A673 (cell line): ENCODE measurements around the gene TTLL12. TPM values are rescaled to one million over a fixed set of nuclear protein-coding genes. Genes with fewer than 3 reads are reported as not detected.

ENCODE experiments used
- BruUV-seq: library from RNA; stranded (reverse); fragments of 400-500 nt; replicated peaks from 2 replicates; lab custom pipeline; 2021; lab: Mats Ljungman, UMichigan
- CTCF ChIA-PET: fragments of 300-600 bp; sonication (Branson Sonifier 250); formaldehyde crosslinking; loops from one replicate; lab custom pipeline; 2022; ENCODE audit warnings: antibody characterized with exemption; lab: Charles Lee
- POLR2A ChIA-PET: fragments of 300-600 bp; sonication (Branson Sonifier 250); formaldehyde crosslinking; loops from one replicate; lab custom pipeline; 2022; ENCODE audit warnings: antibody characterized with exemption; ENCODE audit not compliant: low non-redundant PET; lab: Charles Lee
- DNase-seq: peaks from one replicate; pipeline ENCODE4 v3.0.0-alpha.2; 2015; ENCODE audit warnings: low spot score
- H3K27ac ChIP-seq: fragments of 200-600 bp; sonication (generic); 2 replicates; pipeline ENCODE4 v1.5.1; 2016; ENCODE audit warnings: mixed run types, low read depth, mild to moderate bottlenecking, mixed read lengths, antibody characterized with exemption, low read length; ENCODE audit not compliant: poor library complexity, severe bottlenecking
- H3K27me3 ChIP-seq: fragments of 200-600 bp; sonication (generic); replicated peaks from 2 replicates; pipeline ENCODE4 v1.6.1; 2017; ENCODE audit warnings: mixed run types, low read depth, mild to moderate bottlenecking, mixed read lengths, antibody characterized with exemption, low read length; ENCODE audit not compliant: insufficient read depth, poor library complexity
- H3K36me3 ChIP-seq: fragments of 200-600 bp; sonication (generic); 2 replicates; pipeline ENCODE4 v1.6.1; 2016; ENCODE audit warnings: mixed run types, mild to moderate bottlenecking, mixed read lengths, antibody characterized with exemption, low read length; ENCODE audit not compliant: insufficient read depth, poor library complexity, severe bottlenecking
- H3K4me1 ChIP-seq: fragments of 200-600 bp; sonication (generic); 2 replicates; pipeline ENCODE4 v1.6.1; 2017; ENCODE audit warnings: mixed run types, mild to moderate bottlenecking, mixed read lengths, antibody characterized with exemption, low read length; ENCODE audit not compliant: insufficient read depth, poor library complexity, severe bottlenecking
- H3K4me3 ChIP-seq: fragments of 200-600 bp; sonication (generic); 2 replicates; pipeline ENCODE4 v1.5.1; 2016; ENCODE audit warnings: low read depth, mixed run types, mild to moderate bottlenecking, mixed read lengths, low read length; ENCODE audit not compliant: poor library complexity, severe bottlenecking
- H3K9me3 ChIP-seq: fragments of 200-600 bp; sonication (generic); 2 replicates; pipeline ENCODE4 v1.6.1; 2016; ENCODE audit warnings: mixed run types, low read depth, mild to moderate bottlenecking, mixed read lengths, antibody characterized with exemption, low read length; ENCODE audit not compliant: poor library complexity, severe bottlenecking
- CTCF ChIP-seq: fragments of 300-800, 200-600 bp; sonication (generic); conservative IDR thresholded peaks from 2 replicates; pipeline ENCODE4 v1.5.1; 2017; ENCODE audit warnings: low read depth, mild to moderate bottlenecking, antibody characterized with exemption, low read length, moderate library complexity, mixed read lengths
- EZH2 ChIP-seq: fragments of 200-600 bp; sonication (generic); IDR thresholded peaks from 2 replicates; pipeline ENCODE4 v1.6.1; 2017; ENCODE audit warnings: borderline replicate concordance, low read depth, mild to moderate bottlenecking, mixed read lengths, antibody characterized with exemption, low read length; ENCODE audit not compliant: poor library complexity, severe bottlenecking
- intact Hi-C: fragments of 100-400 bp; cut with micrococcal nuclease; formaldehyde crosslinking; loops from one replicate; pipeline ENCODE4 v1.10.0; 2022; ENCODE audit not compliant: unreplicated experiment
- total RNA-seq: library from RNA; stranded (reverse); gene quantifications from 2 replicates; pipeline ENCODE4 v1.2.3, GENCODE V29; 2021

TTLL12 gene
- total RNA-seq, 1 experiment from 2014 or later: 138 TPM

DNA sequence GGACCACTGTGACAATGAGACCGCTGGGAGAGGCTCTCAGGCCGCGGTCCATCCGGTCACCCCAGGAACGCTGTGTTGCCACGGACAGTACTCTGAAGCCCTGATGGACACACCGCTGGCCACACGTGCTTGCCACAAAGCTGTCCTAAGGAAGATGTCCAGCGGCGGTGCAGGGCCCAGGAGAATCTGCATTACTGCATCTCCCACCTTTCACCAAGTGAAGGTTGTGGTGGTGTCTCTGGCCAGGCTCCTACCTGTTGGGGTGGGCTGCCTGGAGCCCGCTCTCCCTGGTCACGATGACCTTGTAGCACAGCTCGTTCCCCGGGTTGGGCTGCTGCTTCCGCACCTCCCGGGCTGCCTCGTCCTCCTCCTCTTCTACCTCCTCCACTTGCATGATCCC is 4.2 kb downstream of the TTLL12 start:
- POLR2A ChIA-PET: no interaction called here

GRCh38 chr22:43182118-43182517 is 4.8 kb downstream of the TTLL12 start:
- H3K4me3 ChIP-seq: no peak overlapping the region
- POLR2A ChIA-PET: no interaction called here
- no peak for TF ChIP-seq EZH2
- no peak for DNase-seq
- BruUV-seq: no TSS peak
- H3K9me3 ChIP-seq: no peaks in the 10 kb centered on the region
- H3K27ac ChIP-seq: no peak overlapping the region
- intact Hi-C loops: no loop called here
- peaks cover 10% of the 10 kb centered on the region for H3K4me1 ChIP-seq
- CTCF ChIA-PET: no interaction called here
- no peaks in the 10 kb centered on the region for H3K27me3 ChIP-seq
- peaks cover 46% of the 10 kb centered on the region for H3K36me3 ChIP-seq

More for the DNA sequence above, 4.2 kb downstream of the TTLL12 start:
- intact Hi-C loops: no loop called here
- Histone ChIP-seq H3K9me3 (no peaks in the 10 kb centered on the region), H3K27ac (no peak overlapping the region), H3K36me3 (peaks cover 46% of the 10 kb centered on the region), H3K4me3 (no peak overlapping the region), H3K27me3 (no peaks in the 10 kb centered on the region), H3K4me1 (peaks cover 10% of the 10 kb centered on the region)
- CTCF ChIA-PET: no interaction called here
- TF ChIP-seq EZH2 (no peak), CTCF (no peak)
- BruUV-seq: no TSS peak
- no peak for DNase-seq

- no peak for DNase-seq
- CTCF ChIA-PET: no interaction called here
- no peak overlapping the region for H3K4me3 ChIP-seq
- H3K27me3 ChIP-seq: no peaks in the 10 kb centered on the region
- H3K27ac ChIP-seq: no peak overlapping the region
- peaks cover 46% of the 10 kb centered on the region for H3K36me3 ChIP-seq
- no peaks in the 10 kb centered on the region for H3K9me3 ChIP-seq
- no TSS peak for BruUV-seq
- intact Hi-C loops: no loop called here
- H3K4me1 ChIP-seq: peaks cover 10% of the 10 kb centered on the region
- TF ChIP-seq CTCF (no peak), EZH2 (no peak)
- POLR2A ChIA-PET: no interaction called here
These were observed 5.4 kb downstream of the TTLL12 start for GRCh38 chr22:43181321-43182076.
